ENCODE data around the gene FREM1. TPM values are rescaled to one million over a fixed set of nuclear protein-coding genes. Genes with fewer than 3 reads are reported as not detected.

Gene FREM1
- total and polyA plus RNA-seq, 2 experiments from 2014 or later = 0.78 to 3.1 TPM

DNA sequence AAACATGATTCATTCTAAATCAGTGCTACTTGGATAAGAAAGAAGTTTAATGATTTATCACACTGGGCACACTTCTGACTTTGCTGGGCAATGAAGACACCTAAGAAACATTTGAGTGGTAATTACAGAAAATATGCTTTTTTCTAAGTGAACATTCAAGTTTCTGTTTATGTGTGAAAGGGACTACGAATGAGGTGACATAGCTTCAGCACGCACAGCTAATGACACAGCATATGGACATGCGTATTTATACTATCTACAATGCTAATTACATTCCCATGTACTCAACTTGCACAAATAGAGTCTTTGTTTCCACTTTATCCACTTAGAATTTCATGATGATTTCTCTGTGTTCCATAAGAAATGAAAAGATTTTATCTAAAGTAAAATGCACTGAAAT is 40.6 kb downstream of the FREM1 start (continued):
- TF ChIP-seq, protein P1, sequence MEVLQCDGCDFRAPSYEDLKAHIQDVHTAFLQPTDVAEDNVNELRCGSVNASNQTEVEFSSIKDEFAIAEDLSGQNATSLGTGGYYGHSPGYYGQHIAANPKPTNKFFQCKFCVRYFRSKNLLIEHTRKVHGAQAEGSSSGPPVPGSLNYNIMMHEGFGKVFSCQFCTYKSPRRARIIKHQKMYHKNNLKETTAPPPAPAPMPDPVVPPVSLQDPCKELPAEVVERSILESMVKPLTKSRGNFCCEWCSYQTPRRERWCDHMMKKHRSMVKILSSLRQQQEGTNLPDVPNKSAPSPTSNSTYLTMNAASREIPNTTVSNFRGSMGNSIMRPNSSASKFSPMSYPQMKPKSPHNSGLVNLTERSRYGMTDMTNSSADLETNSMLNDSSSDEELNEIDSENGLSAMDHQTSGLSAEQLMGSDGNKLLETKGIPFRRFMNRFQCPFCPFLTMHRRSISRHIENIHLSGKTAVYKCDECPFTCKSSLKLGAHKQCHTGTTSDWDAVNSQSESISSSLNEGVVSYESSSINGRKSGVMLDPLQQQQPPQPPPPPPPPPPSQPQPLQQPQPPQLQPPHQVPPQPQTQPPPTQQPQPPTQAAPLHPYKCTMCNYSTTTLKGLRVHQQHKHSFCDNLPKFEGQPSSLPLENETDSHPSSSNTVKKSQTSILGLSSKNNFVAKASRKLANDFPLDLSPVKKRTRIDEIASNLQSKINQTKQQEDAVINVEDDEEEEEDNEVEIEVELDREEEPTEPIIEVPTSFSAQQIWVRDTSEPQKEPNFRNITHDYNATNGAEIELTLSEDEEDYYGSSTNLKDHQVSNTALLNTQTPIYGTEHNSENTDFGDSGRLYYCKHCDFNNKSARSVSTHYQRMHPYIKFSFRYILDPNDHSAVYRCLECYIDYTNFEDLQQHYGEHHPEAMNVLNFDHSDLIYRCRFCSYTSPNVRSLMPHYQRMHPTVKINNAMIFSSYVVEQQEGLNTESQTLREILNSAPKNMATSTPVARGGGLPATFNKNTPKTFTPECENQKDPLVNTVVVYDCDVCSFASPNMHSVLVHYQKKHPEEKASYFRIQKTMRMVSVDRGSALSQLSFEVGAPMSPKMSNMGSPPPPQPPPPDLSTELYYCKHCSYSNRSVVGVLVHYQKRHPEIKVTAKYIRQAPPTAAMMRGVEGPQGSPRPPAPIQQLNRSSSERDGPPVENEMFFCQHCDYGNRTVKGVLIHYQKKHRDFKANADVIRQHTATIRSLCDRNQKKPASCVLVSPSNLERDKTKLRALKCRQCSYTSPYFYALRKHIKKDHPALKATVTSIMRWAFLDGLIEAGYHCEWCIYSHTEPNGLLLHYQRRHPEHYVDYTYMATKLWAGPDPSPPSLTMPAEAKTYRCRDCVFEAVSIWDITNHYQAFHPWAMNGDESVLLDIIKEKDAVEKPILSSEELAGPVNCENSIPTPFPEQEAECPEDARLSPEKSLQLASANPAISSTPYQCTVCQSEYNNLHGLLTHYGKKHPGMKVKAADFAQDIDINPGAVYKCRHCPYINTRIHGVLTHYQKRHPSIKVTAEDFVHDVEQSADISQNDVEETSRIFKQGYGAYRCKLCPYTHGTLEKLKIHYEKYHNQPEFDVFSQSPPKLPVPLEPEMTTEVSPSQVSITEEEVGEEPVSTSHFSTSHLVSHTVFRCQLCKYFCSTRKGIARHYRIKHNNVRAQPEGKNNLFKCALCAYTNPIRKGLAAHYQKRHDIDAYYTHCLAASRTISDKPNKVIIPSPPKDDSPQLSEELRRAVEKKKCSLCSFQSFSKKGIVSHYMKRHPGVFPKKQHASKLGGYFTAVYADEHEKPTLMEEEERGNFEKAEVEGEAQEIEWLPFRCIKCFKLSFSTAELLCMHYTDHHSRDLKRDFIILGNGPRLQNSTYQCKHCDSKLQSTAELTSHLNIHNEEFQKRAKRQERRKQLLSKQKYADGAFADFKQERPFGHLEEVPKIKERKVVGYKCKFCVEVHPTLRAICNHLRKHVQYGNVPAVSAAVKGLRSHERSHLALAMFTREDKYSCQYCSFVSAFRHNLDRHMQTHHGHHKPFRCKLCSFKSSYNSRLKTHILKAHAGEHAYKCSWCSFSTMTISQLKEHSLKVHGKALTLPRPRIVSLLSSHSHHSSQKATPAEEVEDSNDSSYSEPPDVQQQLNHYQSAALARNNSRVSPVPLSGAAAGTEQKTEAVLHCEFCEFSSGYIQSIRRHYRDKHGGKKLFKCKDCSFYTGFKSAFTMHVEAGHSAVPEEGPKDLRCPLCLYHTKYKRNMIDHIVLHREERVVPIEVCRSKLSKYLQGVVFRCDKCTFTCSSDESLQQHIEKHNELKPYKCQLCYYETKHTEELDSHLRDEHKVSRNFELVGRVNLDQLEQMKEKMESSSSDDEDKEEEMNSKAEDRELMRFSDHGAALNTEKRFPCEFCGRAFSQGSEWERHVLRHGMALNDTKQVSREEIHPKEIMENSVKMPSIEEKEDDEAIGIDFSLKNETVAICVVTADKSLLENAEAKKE (CRISPR knock-in tag; IDR thresholded peaks at IDR 0.05) = no peak

DNA sequence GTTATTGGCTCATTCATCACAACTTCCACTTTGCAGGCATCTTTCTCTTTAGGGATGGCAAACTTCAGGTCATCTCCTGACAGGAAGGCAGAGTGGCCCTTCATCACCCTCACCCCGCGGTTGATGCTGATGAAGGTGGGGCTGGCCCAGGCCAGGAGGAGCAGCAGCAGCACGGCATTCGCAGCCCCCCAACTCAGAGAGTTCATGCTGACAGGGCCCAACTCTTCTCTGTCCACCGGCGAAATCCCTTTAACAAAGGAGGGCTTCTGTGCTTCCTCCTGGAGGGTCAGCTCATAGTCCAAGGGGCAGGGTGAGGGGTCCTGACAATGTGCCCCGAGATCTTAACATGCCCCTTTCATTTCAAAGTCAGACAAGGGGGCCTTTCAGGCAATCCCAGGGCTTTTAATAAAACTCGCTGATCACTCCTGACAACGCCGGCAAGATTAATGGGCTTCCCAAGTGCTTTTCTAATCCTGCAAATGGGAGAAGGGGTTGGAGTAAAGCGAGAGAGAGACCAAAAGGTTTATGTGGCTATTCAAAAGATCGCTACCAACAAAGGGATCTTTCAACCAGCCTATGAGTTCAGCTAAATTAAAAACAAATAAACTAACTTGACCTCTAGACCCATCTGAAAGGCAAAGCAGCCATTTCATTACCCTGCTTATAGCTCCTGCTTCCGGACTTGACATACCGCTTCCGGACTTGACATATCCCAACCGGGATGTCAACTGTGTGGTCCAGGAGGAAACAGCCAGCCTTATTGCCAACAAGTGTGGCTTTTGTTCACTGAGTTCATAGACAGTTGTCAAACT is 41.2 kb downstream of the FREM1 start:
- peaks cover 5% of the 10 kb centered on the region for H3K27me3 Mint-ChIP-seq (ENCODE audit: insufficient read depth, low read depth, poor library complexity)
- H3K27ac Mint-ChIP-seq = peak overlapping the region; percentile 62; the same call in 1 of the 2 replicates
- Histone ChIP-seq H3K27ac (ENCODE audit: low read depth) (no peak overlapping the region), H3F3A (replicated peaks; ENCODE audit: low read depth) (no peaks in the 10 kb centered on the region), H2AFZ (no peak overlapping the region), H4K20me1 (replicated peaks; ENCODE audit: insufficient read depth) (no peaks in the 10 kb centered on the region), H3K27me3 (ENCODE audit: insufficient read depth) (no peaks in the 10 kb centered on the region), H3K9me2 (ENCODE audit: insufficient read depth) (no peaks in the 10 kb centered on the region), H3K4me2 (no peak overlapping the region), H3K36me3 (ENCODE audit: insufficient read depth) (no peaks in the 10 kb centered on the region), H3K4me1 (ENCODE audit: insufficient read depth) (no peaks in the 10 kb centered on the region), H3K4me3 (no peak overlapping the region), H3K79me2 (replicated peaks; ENCODE audit: insufficient read depth) (no peaks in the 10 kb centered on the region)
- ATAC-seq = no peak
- peaks cover 14% of the 10 kb centered on the region; the same call in 2 of the 3 replicates for H3K9me3 Mint-ChIP-seq
- no peak for DNase-seq (ENCODE audit: low spot score)
- peaks cover 6% of the 10 kb centered on the region; the same call in 1 of the 3 replicates for H3K36me3 Mint-ChIP-seq (ENCODE audit: low read depth)
- no peaks in the 10 kb centered on the region for H3K4me1 Mint-ChIP-seq
- H3K4me3 Mint-ChIP-seq = no peak overlapping the region
- TF ChIP-seq, protein P2, sequence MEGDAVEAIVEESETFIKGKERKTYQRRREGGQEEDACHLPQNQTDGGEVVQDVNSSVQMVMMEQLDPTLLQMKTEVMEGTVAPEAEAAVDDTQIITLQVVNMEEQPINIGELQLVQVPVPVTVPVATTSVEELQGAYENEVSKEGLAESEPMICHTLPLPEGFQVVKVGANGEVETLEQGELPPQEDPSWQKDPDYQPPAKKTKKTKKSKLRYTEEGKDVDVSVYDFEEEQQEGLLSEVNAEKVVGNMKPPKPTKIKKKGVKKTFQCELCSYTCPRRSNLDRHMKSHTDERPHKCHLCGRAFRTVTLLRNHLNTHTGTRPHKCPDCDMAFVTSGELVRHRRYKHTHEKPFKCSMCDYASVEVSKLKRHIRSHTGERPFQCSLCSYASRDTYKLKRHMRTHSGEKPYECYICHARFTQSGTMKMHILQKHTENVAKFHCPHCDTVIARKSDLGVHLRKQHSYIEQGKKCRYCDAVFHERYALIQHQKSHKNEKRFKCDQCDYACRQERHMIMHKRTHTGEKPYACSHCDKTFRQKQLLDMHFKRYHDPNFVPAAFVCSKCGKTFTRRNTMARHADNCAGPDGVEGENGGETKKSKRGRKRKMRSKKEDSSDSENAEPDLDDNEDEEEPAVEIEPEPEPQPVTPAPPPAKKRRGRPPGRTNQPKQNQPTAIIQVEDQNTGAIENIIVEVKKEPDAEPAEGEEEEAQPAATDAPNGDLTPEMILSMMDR (conservative IDR thresholded peaks at IDR 0.05; ENCODE audit: low read depth in 2 of 2) = no peak
- no peak for TF ChIP-seq POLR2AphosphoS5 (IDR thresholded peaks at IDR 0.05; ENCODE audit: low read depth)
- TF ChIP-seq, protein P3, sequence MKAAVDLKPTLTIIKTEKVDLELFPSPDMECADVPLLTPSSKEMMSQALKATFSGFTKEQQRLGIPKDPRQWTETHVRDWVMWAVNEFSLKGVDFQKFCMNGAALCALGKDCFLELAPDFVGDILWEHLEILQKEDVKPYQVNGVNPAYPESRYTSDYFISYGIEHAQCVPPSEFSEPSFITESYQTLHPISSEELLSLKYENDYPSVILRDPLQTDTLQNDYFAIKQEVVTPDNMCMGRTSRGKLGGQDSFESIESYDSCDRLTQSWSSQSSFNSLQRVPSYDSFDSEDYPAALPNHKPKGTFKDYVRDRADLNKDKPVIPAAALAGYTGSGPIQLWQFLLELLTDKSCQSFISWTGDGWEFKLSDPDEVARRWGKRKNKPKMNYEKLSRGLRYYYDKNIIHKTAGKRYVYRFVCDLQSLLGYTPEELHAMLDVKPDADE (IDR thresholded peaks at IDR 0.05) = no peak
- TF ChIP-seq, protein P1 (CRISPR knock-in tag; IDR thresholded peaks at IDR 0.05) = no peak
